Hematopoietic multipotent progenitor cell treated with erythropoietin and hydrocortisone succinate and interleukin-3 and kit ligand, for 17 days (in vitro differentiated cells): ENCODE data around the gene CYP26B1.

Experiments used
- DNase-seq: peaks from one replicate; pipeline ENCODE4 v3.0.0-alpha.2; 2015; ENCODE audit warnings: low spot score

The CYP26B1 gene

GRCh38 chr2:72082021-72082601, 65.6 kb downstream of the CYP26B1 start:
- DNase-seq, result no peak

GRCh38 chr2:72081451-72081850, 66.2 kb downstream of the CYP26B1 start:
- DNase-seq, result no peak

GRCh38 chr2:72080286-72081145, 67.1 kb downstream of the CYP26B1 start:
- DNase-seq, result no peak
